Muscle of leg (tissue), 11 donors: Measurements from ENCODE around the gene TTC9. TPM values are rescaled to one million over a fixed set of nuclear protein-coding genes. Genes with fewer than 3 reads are reported as not detected.

Experiments
- DNase-seq: peaks from one replicate; pipeline ENCODE4 v3.0.0; 2013
- H3K27ac ChIP-seq: one replicate; pipeline ENCODE4 v1.5.1; 2013; ENCODE audit warnings: mild to moderate bottlenecking, low read length, control low read depth
- H3K27me3 ChIP-seq: one replicate; pipeline ENCODE4 v1.6.1; 2013; ENCODE audit warnings: low read length; ENCODE audit not compliant: control insufficient read depth, insufficient read depth
- H3K36me3 ChIP-seq: one replicate; pipeline ENCODE4 v1.6.1; 2013; ENCODE audit warnings: low read length; ENCODE audit not compliant: control insufficient read depth, insufficient read depth
- H3K4me1 ChIP-seq: one replicate; pipeline ENCODE4 v1.6.1; 2013; ENCODE audit warnings: low read length; ENCODE audit not compliant: control insufficient read depth, insufficient read depth
- H3K4me3 ChIP-seq: one replicate; pipeline ENCODE4 v1.5.1; 2013; ENCODE audit warnings: low read length, control low read depth
- H3K9me3 ChIP-seq: replicated peaks from 2 replicates; pipeline ENCODE4 v1.6.1; 2013; ENCODE audit warnings: low read depth, low read length; ENCODE audit not compliant: control insufficient read depth
- WGBS: methylation state at CpG from one replicate; pipeline ENCODE4 v1.1.5; 2013; ENCODE audit warnings: missing lambda C conversion rate; ENCODE audit not compliant: insufficient coverage; 5-methylcytosine and 5-hydroxymethylcytosine counted together
- polyA plus RNA-seq, 8 donors: library from polyadenylated mRNA; unstranded; fragments of 120-200 nt; gene quantifications; one replicate each; pipeline versions ENCODE4 v1.2.1 to v1.2.3, GENCODE V29; 2013; ENCODE audit warnings: inconsistent platforms in 1 of 8, low replicate concordance in 1 of 8; ENCODE audit not compliant: insufficient read length in 8 of 8, insufficient read depth in 1 of 8
- total RNA-seq: library from RNA; stranded (reverse); fragments of 120-200 nt; gene quantifications from one replicate; pipeline ENCODE4 v1.2.4, GENCODE V29; 2013

Gene TTC9
- total and polyA plus RNA-seq, 9 donors: 4.4 to 6.8 (median 5.8) TPM

DNA sequence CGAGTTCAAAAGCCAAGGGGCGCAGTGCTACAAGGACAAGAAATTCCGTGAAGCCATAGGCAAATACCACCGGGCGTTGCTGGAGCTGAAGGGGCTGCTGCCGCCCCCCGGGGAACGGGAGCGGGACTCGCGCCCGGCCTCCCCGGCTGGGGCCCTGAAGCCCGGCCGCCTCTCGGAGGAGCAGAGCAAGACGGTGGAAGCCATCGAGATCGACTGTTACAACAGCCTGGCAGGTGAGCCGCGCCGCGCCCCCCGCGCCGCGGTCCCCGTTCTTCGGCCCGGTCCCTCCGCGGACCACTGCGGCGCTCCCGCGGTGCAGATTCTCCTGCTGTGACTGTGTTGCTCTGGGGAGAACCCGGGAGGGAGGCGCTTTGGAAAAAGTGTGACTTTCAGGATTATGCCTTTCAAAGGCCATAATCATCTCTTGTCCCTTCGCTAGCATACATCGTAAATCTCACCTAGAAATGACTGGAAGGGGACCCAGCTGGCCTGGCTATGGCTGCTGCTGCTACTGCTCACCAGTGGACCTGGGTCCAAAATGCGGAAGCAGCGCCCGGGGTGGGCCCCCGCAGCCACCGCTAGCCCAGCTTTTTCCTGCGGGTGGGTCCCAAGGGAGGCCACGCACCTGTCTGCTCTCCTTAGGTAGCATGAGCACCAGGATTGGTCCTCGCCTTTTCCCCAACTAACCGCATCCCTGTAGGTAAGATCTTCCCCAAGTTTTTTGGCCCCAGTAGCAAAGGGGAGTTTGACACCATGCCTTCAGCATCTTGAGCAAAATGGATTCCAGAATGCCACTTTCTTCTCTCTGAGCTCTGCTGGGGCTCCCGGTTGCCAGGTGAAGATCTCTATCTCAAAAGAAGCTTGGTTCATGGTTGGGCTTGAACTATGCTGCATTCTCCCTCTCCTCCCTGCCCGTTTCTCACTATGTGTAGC is 853 bp downstream of the TTC9 start:
- peaks cover 47% of the 10 kb centered on the region for H3K27me3 ChIP-seq
- peaks cover 19% of the 10 kb centered on the region for H3K4me1 ChIP-seq
- WGBS: 2% methylated on average over 44 of the region's 51 CpGs
- H3K27ac ChIP-seq: no peak overlapping the region
- H3K4me3 ChIP-seq: peak overlapping the region; percentile 53
- H3K36me3 ChIP-seq: no peaks in the 10 kb centered on the region
- no peaks in the 10 kb centered on the region for H3K9me3 ChIP-seq
- DNase-seq: peak; percentile 9

GRCh38 chr14:70643967-70644366 is 2.3 kb downstream of the TTC9 start:
- H3K9me3 ChIP-seq: no peaks in the 10 kb centered on the region
- 64% methylated on average over 2 of the region's 5 CpGs for WGBS
- H3K27ac ChIP-seq: no peak overlapping the region
- peaks cover 44% of the 10 kb centered on the region for H3K27me3 ChIP-seq
- no peaks in the 10 kb centered on the region for H3K36me3 ChIP-seq
- no peak for DNase-seq
- no peak overlapping the region for H3K4me3 ChIP-seq
- peaks cover 19% of the 10 kb centered on the region for H3K4me1 ChIP-seq

DNA sequence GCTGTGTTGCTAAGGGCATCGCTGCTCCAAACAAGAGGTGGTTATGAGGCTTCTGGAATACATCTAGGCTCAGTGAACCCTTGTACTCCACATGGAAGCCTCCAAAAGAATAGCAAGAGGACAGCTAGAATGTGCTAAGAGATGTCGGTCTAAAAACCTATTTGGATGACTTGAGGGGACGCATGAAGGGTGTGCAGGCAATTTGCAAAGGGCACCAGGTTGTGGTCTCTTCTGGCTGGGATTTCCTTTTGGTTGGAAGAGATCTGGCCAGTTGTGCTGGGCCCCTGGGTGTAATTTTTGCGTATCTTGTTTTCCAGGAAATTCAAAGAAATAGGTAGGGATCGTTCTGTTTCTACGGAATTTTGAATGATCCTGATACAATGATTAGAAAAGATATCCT is 4.2 kb downstream of the TTC9 start:
- H3K9me3 ChIP-seq: no peaks in the 10 kb centered on the region
- H3K4me3 ChIP-seq: no peak overlapping the region
- peaks cover 31% of the 10 kb centered on the region for H3K27me3 ChIP-seq
- DNase-seq: no peak
- H3K27ac ChIP-seq: no peak overlapping the region
- 86% methylated on average over 5 of the region's 6 CpGs for WGBS
- peaks cover 16% of the 10 kb centered on the region for H3K4me1 ChIP-seq
- no peaks in the 10 kb centered on the region for H3K36me3 ChIP-seq

- peaks cover 26% of the 10 kb centered on the region for H3K27me3 ChIP-seq
- no peaks in the 10 kb centered on the region for H3K36me3 ChIP-seq
- 33% methylated on average over 1 of the region's 2 CpGs for WGBS
- DNase-seq: no peak
- H3K9me3 ChIP-seq: no peaks in the 10 kb centered on the region
- H3K4me1 ChIP-seq: peaks cover 11% of the 10 kb centered on the region
- no peak overlapping the region for H3K27ac ChIP-seq
- H3K4me3 ChIP-seq: no peak overlapping the region
Measured at GRCh38 chr14:70646705-70647104, 5.0 kb downstream of the TTC9 start.

- H3K4me1 ChIP-seq: peaks cover under 1% of the 10 kb centered on the region
- no peaks in the 10 kb centered on the region for H3K36me3 ChIP-seq
- no peak overlapping the region for H3K27ac ChIP-seq
- no peaks in the 10 kb centered on the region for H3K9me3 ChIP-seq
- peaks cover 13% of the 10 kb centered on the region for H3K27me3 ChIP-seq
- H3K4me3 ChIP-seq: no peak overlapping the region
- peak; percentile 76 for DNase-seq
Measured at GRCh38 chr14:70648346-70648745, 6.6 kb downstream of the TTC9 start.

DNA sequence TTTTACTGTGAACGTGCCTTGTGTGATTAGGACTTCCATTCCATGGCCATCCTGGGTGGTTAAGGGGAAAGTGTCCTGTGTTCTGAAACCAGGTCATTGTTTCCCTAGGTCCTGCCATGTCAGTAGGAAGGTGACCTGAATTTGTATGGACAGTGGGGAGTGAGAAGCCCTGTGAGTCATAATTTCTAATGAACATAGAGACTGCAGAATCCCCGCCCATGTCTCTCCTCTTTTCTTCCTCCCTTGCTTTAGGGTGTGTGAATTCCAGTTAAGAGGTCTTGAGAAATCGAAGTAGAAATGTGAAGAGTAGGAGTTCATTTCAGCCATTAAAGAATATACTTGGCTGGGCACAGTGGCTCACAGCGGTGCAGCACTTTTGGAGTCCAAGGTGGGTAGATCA is 8.1 kb downstream of the TTC9 start:
- H3K9me3 ChIP-seq: no peaks in the 10 kb centered on the region
- no peaks in the 10 kb centered on the region for H3K36me3 ChIP-seq
- 100% methylated on average over 1 of the region's 4 CpGs for WGBS
- no peaks in the 10 kb centered on the region for H3K27me3 ChIP-seq
- DNase-seq: no peak
- H3K4me3 ChIP-seq: no peak overlapping the region
- H3K27ac ChIP-seq: no peak overlapping the region
- H3K4me1 ChIP-seq: no peaks in the 10 kb centered on the region

DNA sequence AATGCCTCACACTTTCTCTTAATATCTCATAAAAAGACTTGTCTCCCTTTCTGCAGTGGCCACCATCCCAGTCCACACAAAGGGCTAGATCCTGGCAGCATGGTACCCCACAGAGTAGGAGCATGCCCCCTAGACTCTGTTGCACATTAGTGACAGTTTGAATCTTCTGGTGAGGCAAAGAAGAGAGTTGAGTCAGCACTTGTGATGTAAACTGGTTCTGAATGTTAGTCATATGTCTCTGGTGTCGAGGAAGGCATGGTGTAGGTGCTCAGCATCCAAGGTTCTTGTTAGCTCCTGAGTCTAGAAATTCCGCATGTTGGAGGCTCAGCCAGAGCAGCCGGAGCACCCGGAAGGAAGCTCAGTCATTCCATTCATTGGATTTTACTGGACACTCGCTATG is 9.8 kb downstream of the TTC9 start:
- WGBS: 95% methylated on average over 4 of the region's 5 CpGs

GRCh38 chr14:70652871-70653270 is 11.2 kb downstream of the TTC9 start:
- H3K9me3 ChIP-seq: no peaks in the 10 kb centered on the region
- H3K27ac ChIP-seq: no peak overlapping the region
- H3K4me1 ChIP-seq: no peaks in the 10 kb centered on the region
- H3K27me3 ChIP-seq: no peaks in the 10 kb centered on the region
- H3K4me3 ChIP-seq: no peak overlapping the region
- no peak for DNase-seq
- H3K36me3 ChIP-seq: no peaks in the 10 kb centered on the region

More for the DNA sequence above, 9.8 kb downstream of the TTC9 start:
- Histone ChIP-seq H3K4me1 (no peaks in the 10 kb centered on the region), H3K9me3 (no peaks in the 10 kb centered on the region), H3K4me3 (no peak overlapping the region), H3K36me3 (no peaks in the 10 kb centered on the region), H3K27ac (no peak overlapping the region), H3K27me3 (no peaks in the 10 kb centered on the region)
- DNase-seq: no peak

DNA sequence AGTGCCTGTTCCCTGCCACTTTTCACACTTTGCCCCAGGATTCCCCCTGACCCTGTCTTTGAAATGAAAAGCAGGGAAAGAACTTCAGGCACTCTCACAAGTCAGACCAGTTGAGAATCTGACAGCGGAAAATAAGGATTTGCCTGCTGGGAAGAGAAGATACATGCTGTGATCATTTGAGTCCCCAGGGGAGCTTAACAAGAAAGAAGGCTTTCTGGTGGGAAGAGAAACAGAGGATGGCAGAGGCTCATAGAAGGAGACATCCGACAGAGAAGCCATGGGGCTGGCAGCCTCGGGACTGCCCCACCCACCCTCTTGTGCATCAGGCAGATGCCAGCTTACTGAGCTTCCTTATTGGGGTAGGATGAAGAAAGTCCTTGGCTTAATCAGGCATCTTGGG is 11.9 kb downstream of the TTC9 start:
- Histone ChIP-seq H3K36me3 (no peaks in the 10 kb centered on the region), H3K9me3 (no peaks in the 10 kb centered on the region), H3K4me3 (no peak overlapping the region), H3K27ac (no peak overlapping the region), H3K27me3 (no peaks in the 10 kb centered on the region), H3K4me1 (no peaks in the 10 kb centered on the region)
- WGBS: no CpG with 5 or more reads among the region's 3 CpGs
- no peak for DNase-seq

GRCh38 chr14:70654632-70655031 is 12.9 kb downstream of the TTC9 start:
- DNase-seq: no peak
- Histone ChIP-seq H3K36me3 (no peaks in the 10 kb centered on the region), H3K4me1 (no peaks in the 10 kb centered on the region), H3K27me3 (no peaks in the 10 kb centered on the region), H3K4me3 (no peak overlapping the region), H3K9me3 (no peaks in the 10 kb centered on the region), H3K27ac (no peak overlapping the region)
- WGBS: 60% methylated on average over 1 of the region's 6 CpGs
